ENCODE data around the gene NDUFS8. TPM values are rescaled to one million over a fixed set of nuclear protein-coding genes. Genes with fewer than 3 reads are reported as not detected.

The NDUFS8 gene
- total and polyA plus RNA-seq, 12 donors, result 330 to 774 (median 430) TPM

- no peak for ATAC-seq
- 90% methylated on average over 34 to 36 of the region's 36 CpGs for WGBS, 2 donors
- Histone ChIP-seq H3K27me3 (no peaks in the 10 kb centered on the region), H3K4me3 (no peak overlapping the region), H3K36me3 (peaks cover 0 to 74% (median 0%) of the 10 kb centered on the region in 9 donors), H3K9me3 (no peaks in the 10 kb centered on the region), H3K27ac (no peak overlapping the region), H3K4me1 (peaks cover 4 to 31% (median 16%) of the 10 kb centered on the region in 9 donors)
- DNase-seq, result no peak
- TF ChIP-seq, protein P1, sequence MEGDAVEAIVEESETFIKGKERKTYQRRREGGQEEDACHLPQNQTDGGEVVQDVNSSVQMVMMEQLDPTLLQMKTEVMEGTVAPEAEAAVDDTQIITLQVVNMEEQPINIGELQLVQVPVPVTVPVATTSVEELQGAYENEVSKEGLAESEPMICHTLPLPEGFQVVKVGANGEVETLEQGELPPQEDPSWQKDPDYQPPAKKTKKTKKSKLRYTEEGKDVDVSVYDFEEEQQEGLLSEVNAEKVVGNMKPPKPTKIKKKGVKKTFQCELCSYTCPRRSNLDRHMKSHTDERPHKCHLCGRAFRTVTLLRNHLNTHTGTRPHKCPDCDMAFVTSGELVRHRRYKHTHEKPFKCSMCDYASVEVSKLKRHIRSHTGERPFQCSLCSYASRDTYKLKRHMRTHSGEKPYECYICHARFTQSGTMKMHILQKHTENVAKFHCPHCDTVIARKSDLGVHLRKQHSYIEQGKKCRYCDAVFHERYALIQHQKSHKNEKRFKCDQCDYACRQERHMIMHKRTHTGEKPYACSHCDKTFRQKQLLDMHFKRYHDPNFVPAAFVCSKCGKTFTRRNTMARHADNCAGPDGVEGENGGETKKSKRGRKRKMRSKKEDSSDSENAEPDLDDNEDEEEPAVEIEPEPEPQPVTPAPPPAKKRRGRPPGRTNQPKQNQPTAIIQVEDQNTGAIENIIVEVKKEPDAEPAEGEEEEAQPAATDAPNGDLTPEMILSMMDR (IDR thresholded peaks at IDR 0.05), result no peak
- intact Hi-C loops (cut with DNase I), result no loop called here
Observed at GRCh38 chr11:68043349-68044144, 13.1 kb downstream of the NDUFS8 start.

DNA sequence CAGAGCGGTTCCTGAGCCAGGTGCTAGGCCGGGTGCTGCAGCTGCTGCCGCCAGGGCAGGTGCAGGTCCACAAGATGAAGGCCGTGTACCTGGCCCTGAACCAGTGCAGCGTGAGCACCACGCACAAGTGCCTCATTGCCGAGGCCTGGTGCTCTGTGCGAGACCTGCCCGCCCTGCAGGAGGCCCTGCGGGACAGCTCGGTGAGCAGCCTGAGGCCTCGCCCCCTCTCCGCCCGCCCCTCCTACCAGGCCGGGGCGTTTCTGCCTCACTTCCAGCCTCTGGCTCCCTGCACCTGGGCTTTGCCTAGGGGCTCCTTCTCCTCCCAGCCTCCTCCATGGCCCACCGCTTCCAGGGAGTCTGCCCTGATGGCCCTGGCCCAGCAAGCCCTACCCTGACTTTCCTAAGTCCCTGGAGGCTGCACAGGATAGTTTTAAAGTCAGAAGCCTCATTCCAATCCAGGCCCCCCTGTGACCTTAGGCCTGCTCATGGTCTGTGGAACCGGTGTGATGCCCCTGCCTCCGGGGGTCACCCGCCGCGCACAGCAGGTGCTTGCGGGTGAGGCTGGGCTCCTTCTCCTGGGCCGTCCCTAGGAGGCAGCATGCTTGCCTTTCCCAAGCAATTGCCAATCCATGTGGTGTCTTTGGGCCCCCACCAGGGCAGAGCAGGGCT, 13.8 kb downstream of the NDUFS8 start:
- H3K36me3 ChIP-seq, result peaks cover 0 to 82% (median 0%) of the 10 kb centered on the region in 9 donors
- intact Hi-C loops (cut with DNase I), result no loop called here
- H3K27ac ChIP-seq, result no peak overlapping the region
- no peak overlapping the region for H3K4me3 ChIP-seq
- 90 to 92% methylated on average over 23 to 24 of the region's 24 CpGs for WGBS, 2 donors
- H3K27me3 ChIP-seq, result no peaks in the 10 kb centered on the region
- TF ChIP-seq, protein P1 (IDR thresholded peaks at IDR 0.05), result no peak
- DNase-seq (no peak), ATAC-seq (no peak)
- peaks cover 4 to 26% (median 14%) of the 10 kb centered on the region in 9 donors for H3K4me1 ChIP-seq
- no peaks in the 10 kb centered on the region for H3K9me3 ChIP-seq

DNA sequence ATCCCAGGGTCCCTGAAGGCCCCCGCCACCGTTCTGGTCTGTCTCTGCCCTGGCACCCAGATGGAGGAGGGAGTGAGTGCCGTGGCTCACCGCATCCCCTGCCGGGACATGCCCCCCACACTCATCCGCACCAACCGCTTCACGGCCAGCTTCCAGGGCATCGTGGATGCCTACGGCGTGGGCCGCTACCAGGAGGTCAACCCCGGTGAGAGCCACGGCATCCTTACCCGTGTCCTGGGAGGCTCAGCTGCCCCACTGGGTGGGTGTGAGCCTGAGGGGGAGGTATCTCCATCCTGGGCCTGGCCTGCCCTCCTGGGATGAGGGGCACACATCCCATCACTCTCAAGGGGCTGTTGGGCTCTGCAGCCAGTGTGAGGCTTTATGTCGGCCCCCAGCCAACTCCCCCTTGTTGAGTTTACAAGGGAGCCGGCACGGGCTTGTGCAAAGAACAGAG, 14.4 kb downstream of the NDUFS8 start:
- TF ChIP-seq, protein P1 (IDR thresholded peaks at IDR 0.05), result no peak
- WGBS, 2 donors, result 95 to 96% methylated on average over 18 of the region's 18 CpGs
- H3K27me3 ChIP-seq, result no peaks in the 10 kb centered on the region
- DNase-seq, result no peak
- peaks cover 0 to 88% (median 0%) of the 10 kb centered on the region in 9 donors for H3K36me3 ChIP-seq
- H3K27ac ChIP-seq, result no peak overlapping the region
- no peak overlapping the region for H3K4me3 ChIP-seq
- intact Hi-C loops (cut with DNase I), result no loop called here
- ATAC-seq, result no peak
- H3K4me1 ChIP-seq, result peaks cover 0 to 20% (median 11%) of the 10 kb centered on the region in 9 donors
- no peaks in the 10 kb centered on the region for H3K9me3 ChIP-seq

- intact Hi-C loops (cut with DNase I), result no loop called here
- WGBS, 2 donors, result 91 to 92% methylated on average over 37 of the region's 37 CpGs
- Histone ChIP-seq H3K4me1 (peaks cover 0 to 6% (median 0%) of the 10 kb centered on the region in 9 donors), H3K27me3 (no peaks in the 10 kb centered on the region), H3K4me3 (no peak overlapping the region), H3K9me3 (no peaks in the 10 kb centered on the region), H3K27ac (no peak overlapping the region), H3K36me3 (peaks cover 0 to 100% (median 7%) of the 10 kb centered on the region in 9 donors)
- TF ChIP-seq, protein P1 (IDR thresholded peaks at IDR 0.05), result no peak
- ATAC-seq (no peak), DNase-seq (no peak)
Observed at GRCh38 chr11:68047437-68048290, 17.2 kb downstream of the NDUFS8 start.

Measured in heart right ventricle (tissue), 16 donors.